ENCODE data around the gene KCNG2.

Gene KCNG2

GRCh38 chr18:79805211-79805887, 7.6 kb downstream of the KCNG2 start:
- DNase-seq (ENCODE audit: low read depth): no peak
- TF ChIP-seq, protein P1, sequence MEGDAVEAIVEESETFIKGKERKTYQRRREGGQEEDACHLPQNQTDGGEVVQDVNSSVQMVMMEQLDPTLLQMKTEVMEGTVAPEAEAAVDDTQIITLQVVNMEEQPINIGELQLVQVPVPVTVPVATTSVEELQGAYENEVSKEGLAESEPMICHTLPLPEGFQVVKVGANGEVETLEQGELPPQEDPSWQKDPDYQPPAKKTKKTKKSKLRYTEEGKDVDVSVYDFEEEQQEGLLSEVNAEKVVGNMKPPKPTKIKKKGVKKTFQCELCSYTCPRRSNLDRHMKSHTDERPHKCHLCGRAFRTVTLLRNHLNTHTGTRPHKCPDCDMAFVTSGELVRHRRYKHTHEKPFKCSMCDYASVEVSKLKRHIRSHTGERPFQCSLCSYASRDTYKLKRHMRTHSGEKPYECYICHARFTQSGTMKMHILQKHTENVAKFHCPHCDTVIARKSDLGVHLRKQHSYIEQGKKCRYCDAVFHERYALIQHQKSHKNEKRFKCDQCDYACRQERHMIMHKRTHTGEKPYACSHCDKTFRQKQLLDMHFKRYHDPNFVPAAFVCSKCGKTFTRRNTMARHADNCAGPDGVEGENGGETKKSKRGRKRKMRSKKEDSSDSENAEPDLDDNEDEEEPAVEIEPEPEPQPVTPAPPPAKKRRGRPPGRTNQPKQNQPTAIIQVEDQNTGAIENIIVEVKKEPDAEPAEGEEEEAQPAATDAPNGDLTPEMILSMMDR (conservative IDR thresholded peaks at IDR 0.05; ENCODE audit: control insufficient read depth, insufficient read depth, low read depth, low read length): no peak
- no peak overlapping the region for H3K4me3 ChIP-seq (ENCODE audit: control insufficient read depth, low read depth, low read length)

GRCh38 chr18:79805926-79806487, 8.3 kb downstream of the KCNG2 start:
- TF ChIP-seq, protein P1 (conservative IDR thresholded peaks at IDR 0.05; ENCODE audit: control insufficient read depth, insufficient read depth, low read depth, low read length): no peak
- H3K4me3 ChIP-seq (ENCODE audit: control insufficient read depth, low read depth, low read length): no peak overlapping the region
- no peak for DNase-seq (ENCODE audit: low read depth)

DNA sequence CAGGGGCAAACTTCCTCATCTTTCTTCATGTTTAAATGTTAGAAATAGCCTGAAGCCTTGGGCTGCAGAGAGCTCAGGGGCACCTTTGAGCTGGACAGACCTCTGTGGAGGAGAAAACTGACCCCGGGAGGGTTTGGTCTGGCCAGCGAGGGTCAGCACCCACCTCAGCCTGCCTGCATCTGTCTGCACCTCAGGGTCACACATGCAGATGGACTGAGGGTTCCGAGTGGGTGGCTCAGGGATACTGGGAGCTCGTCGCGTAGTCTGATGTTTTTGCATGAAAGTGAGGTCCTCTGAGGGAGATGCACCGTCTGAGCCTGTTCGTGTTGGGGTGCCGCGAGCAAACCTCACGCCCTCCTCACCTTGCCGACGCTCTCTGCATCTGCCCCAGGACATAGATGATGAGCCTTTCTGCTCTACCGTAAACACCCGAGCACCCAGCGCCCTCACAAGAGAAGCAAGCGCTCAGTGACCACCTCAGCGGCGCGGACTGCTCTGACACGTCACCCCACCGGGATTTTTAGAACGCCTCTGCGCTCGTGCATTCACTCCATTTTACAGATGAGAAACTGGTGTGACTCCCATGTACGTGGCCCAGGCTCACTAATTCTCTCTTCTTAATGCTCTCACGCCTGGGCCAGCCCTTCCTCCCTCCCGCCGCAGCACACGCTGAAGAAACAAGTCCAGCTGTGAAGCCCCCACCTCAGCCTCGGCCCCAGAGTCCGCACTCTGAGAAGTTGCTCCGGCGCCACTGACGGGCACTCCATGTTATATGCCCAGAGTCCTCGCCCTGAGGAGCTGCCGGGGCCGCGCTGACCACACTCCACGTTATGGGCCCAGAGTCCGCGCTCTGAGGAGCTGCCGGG, 9.5 kb downstream of the KCNG2 start:
- no peak for DNase-seq (ENCODE audit: low read depth)
- TF ChIP-seq, protein P1 (conservative IDR thresholded peaks at IDR 0.05; ENCODE audit: control insufficient read depth, insufficient read depth, low read depth, low read length): no peak
- no peak overlapping the region for H3K4me3 ChIP-seq (ENCODE audit: control insufficient read depth, low read depth, low read length)

- H3K4me3 ChIP-seq (ENCODE audit: control insufficient read depth, low read depth, low read length): no peak overlapping the region
- no peak for DNase-seq (ENCODE audit: low read depth)
- TF ChIP-seq, protein P1 (conservative IDR thresholded peaks at IDR 0.05; ENCODE audit: control insufficient read depth, insufficient read depth, low read depth, low read length): no peak
Measured at GRCh38 chr18:79809482-79810192, 11.9 kb downstream of the KCNG2 start.

DNA sequence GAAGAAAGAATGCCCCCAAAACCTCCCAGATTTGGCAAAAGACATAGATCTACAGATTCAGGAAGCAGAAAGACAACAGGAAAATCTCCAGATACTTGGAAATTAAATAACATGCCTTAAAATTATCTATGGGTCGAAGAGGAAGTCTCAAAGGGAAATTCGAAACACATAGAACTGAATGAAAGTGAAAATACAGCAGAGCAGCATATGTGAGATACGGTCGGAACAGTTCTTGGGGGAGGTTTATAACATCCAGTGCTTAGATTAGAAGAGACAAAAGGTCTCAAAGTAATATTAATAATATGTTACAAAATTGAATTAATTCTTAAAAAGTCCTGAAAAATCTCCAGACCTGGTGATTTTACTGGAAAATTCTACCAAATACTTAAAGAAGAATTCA, 14.3 kb downstream of the KCNG2 start:
- no peak for DNase-seq (ENCODE audit: low read depth)
- no peak overlapping the region for H3K4me3 ChIP-seq (ENCODE audit: control insufficient read depth, low read depth, low read length)
- TF ChIP-seq, protein P1 (conservative IDR thresholded peaks at IDR 0.05; ENCODE audit: control insufficient read depth, insufficient read depth, low read depth, low read length): no peak

DNA sequence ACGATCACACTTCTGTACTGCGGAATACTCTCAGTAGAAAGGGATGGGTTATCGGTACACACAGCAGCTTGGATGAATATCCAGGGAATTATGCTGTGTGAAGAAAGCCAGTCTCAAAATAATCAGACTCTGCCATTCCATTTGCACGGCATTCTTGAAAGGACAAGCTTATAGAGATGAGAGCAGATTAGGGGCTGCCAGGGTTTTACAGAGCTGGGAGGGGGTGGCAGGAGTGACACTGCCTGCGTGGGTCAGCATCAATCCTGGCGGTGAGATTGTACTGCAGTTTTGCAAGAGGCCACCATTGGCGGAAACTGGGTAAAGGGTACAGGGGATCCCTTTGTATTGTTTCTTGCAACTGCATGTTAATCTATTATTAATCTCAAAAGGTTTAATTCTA, 16.6 kb downstream of the KCNG2 start:
- H3K4me3 ChIP-seq (ENCODE audit: control insufficient read depth, low read depth, low read length): no peak overlapping the region
- no peak for DNase-seq (ENCODE audit: low read depth)
- TF ChIP-seq, protein P1 (conservative IDR thresholded peaks at IDR 0.05; ENCODE audit: control insufficient read depth, insufficient read depth, low read depth, low read length): no peak

All from fibroblast of mammary gland (primary cell).